MM.1S (cell line): ENCODE data around the gene C17orf58.
"Not testable (repeated sequence)": the region's sequence is repeated elsewhere in the genome, so short reads cannot be mapped to it uniquely, and the experiment has no call there.

Experiments used
- DNase-seq: peaks from one replicate; pipeline ENCODE4 v3.0.0-alpha.2; 2015
- H2AFZ ChIP-seq: fragments of 300-600 bp; sonication (generic); 2 replicates; pipeline ENCODE4 v1.6.0; 2016; ENCODE audit warnings: antibody characterized with exemption, low read length
- H3F3A ChIP-seq: fragments of 300-600 bp; sonication (generic); 2 replicates; pipeline ENCODE4 v1.6.1; 2016; ENCODE audit warnings: mild to moderate bottlenecking, antibody characterized with exemption, low read length, moderate library complexity, mixed read lengths; ENCODE audit not compliant: insufficient read depth
- H3K27ac ChIP-seq: fragments of 300-600 bp; sonication (generic); 2 replicates; pipeline ENCODE4 v1.5.1; 2016; ENCODE audit warnings: mild to moderate bottlenecking, low read length
- H3K27me3 ChIP-seq: fragments of 300-600 bp; sonication (generic); replicated peaks from 2 replicates; pipeline ENCODE4 v1.6.0; 2016; ENCODE audit warnings: low read length; ENCODE audit not compliant: insufficient read depth
- H3K36me3 ChIP-seq: fragments of 300-600 bp; sonication (generic); replicated peaks from 2 replicates; pipeline ENCODE4 v1.6.1; 2016; ENCODE audit warnings: mild to moderate bottlenecking, low read length, mixed read lengths; ENCODE audit not compliant: insufficient read depth
- H3K4me1 ChIP-seq: fragments of 300-600 bp; sonication (generic); 2 replicates; pipeline ENCODE4 v1.6.1; 2016; ENCODE audit warnings: low read length, mixed read lengths
- H3K4me2 ChIP-seq: fragments of 300-600 bp; sonication (generic); 2 replicates; pipeline ENCODE4 v1.6.0; 2016; ENCODE audit warnings: low read depth, low read length
- H3K4me3 ChIP-seq: fragments of 300-600 bp; sonication (generic); 2 replicates; pipeline ENCODE4 v1.5.1; 2016; ENCODE audit warnings: low read length, mixed read lengths
- H3K79me2 ChIP-seq: fragments of 300-600 bp; sonication (generic); 2 replicates; pipeline ENCODE4 v1.6.1; 2016; ENCODE audit warnings: mixed run types, low read length, mixed read lengths
- H3K9ac ChIP-seq: fragments of 300-600 bp; sonication (generic); 2 replicates; pipeline ENCODE4 v1.6.1; 2016; ENCODE audit warnings: low read length, mixed read lengths
- H3K9me2 ChIP-seq: fragments of 300-600 bp; sonication (generic); replicated peaks from 2 replicates; pipeline ENCODE4 v1.6.1; 2016; ENCODE audit warnings: mild to moderate bottlenecking, low read length, mixed read lengths; ENCODE audit not compliant: insufficient read depth
- H3K9me3 ChIP-seq: fragments of 300-600 bp; sonication (generic); replicated peaks from 2 replicates; pipeline ENCODE4 v1.6.1; 2016; ENCODE audit warnings: mild to moderate bottlenecking, low read length, mixed read lengths; ENCODE audit not compliant: insufficient read depth
- H4K20me1 ChIP-seq: fragments of 300-600 bp; sonication (generic); 2 replicates; pipeline ENCODE4 v1.6.1; 2016; ENCODE audit warnings: mild to moderate bottlenecking, low read length, moderate library complexity, mixed read lengths; ENCODE audit not compliant: insufficient read depth
- EZH2 ChIP-seq: fragments of 300-600 bp; sonication (generic); optimal IDR thresholded peaks from 2 replicates; pipeline ENCODE3; 2017; ENCODE audit warnings: low read depth, mild to moderate bottlenecking, antibody characterized with exemption, low read length, mixed read lengths
- EZH2phosphoT487 ChIP-seq: fragments of 300-600 bp; sonication (generic); IDR thresholded peaks from 2 replicates; pipeline ENCODE4 v1.6.1; 2018; ENCODE audit warnings: antibody characterized with exemption, low read length
- TF ChIP-seq, protein P1 (sequence below): fragments of 300-600 bp; sonication (generic); IDR thresholded peaks from 2 replicates; pipeline ENCODE4 v1.5.1; 2016; ENCODE audit warnings: antibody characterized with exemption, low read length, mixed read lengths

C17orf58 gene

DNA sequence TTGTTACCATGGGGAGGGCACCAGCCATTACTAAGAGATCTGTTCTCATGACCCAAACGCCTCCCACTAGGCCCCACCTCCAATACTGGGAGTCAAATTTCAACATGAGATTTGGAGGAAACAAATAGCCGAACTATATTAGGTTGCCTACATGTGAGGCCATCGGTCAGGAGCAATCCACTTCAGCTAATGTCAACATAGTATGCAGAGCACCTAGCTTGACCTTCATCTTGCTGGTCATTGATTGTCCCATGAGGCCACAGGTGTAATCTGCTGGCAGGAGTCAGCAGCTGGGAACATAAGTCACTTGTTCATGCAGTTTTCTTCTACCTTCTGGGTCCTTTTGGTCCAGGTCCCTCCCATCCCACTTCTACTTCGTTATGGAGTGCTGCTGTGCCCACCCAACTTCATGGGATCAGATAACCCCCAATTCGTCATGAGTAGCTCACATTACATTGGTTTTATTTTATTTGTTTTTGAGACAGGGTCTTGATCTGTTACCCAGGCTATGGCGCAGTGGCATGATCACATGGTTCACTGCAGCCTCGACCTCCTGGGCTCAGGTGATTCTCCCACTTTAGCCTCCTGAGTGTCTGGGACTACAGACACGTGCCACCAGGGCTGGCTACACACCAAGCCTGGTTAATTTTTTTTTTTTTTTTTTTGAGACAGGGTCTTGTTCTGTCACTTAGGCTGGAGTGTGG is 33.4 kb upstream of the C17orf58 start:
- Histone ChIP-seq H3K27me3 (no peaks in the 10 kb centered on the region), H3K9me3 (no peaks in the 10 kb centered on the region), H3F3A (no peaks in the 10 kb centered on the region), H3K36me3 (no peaks in the 10 kb centered on the region), H3K9ac (no peak overlapping the region), H3K9me2 (no peaks in the 10 kb centered on the region), H3K79me2 (no peaks in the 10 kb centered on the region), H3K4me2 (no peak overlapping the region), H4K20me1 (no peaks in the 10 kb centered on the region), H3K4me3 (no peak overlapping the region), H3K4me1 (peaks cover 3% of the 10 kb centered on the region; the same call in 1 of the 2 replicates), H3K27ac (no peak overlapping the region), H2AFZ (no peak overlapping the region)
- DNase-seq: no peak
- TF ChIP-seq EZH2: no peak
- TF ChIP-seq, protein P1, sequence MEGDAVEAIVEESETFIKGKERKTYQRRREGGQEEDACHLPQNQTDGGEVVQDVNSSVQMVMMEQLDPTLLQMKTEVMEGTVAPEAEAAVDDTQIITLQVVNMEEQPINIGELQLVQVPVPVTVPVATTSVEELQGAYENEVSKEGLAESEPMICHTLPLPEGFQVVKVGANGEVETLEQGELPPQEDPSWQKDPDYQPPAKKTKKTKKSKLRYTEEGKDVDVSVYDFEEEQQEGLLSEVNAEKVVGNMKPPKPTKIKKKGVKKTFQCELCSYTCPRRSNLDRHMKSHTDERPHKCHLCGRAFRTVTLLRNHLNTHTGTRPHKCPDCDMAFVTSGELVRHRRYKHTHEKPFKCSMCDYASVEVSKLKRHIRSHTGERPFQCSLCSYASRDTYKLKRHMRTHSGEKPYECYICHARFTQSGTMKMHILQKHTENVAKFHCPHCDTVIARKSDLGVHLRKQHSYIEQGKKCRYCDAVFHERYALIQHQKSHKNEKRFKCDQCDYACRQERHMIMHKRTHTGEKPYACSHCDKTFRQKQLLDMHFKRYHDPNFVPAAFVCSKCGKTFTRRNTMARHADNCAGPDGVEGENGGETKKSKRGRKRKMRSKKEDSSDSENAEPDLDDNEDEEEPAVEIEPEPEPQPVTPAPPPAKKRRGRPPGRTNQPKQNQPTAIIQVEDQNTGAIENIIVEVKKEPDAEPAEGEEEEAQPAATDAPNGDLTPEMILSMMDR: no peak
- TF ChIP-seq EZH2phosphoT487: no peak

DNA sequence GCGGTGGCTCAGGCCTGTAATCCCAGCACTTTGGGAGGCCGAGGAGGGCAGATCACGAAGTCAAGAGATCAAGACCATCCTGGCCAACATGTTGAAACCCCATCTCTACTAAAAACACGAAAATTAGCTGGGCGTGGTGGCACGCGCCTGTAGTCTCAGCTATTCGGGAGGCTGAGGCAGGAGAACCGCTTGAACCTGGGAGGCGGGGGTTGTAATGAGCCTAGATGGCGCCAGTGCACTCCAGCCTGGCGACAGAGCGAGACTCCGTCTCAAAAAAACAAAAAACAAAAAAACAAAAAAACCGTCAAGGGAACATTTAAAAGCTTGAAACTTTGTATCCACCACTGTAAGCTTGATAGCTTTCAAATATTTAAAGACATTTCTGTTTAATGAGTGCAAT is 26.3 kb upstream of the C17orf58 start:
- H3F3A ChIP-seq: peaks cover 14% of the 10 kb centered on the region
- not testable (repeated sequence) for DNase-seq, H3K27me3 ChIP-seq, H3K27ac ChIP-seq, H3K9ac ChIP-seq, H3K4me2 ChIP-seq, H3K9me3 ChIP-seq, H3K36me3 ChIP-seq, H3K4me3 ChIP-seq, H4K20me1 ChIP-seq, H2AFZ ChIP-seq, H3K79me2 ChIP-seq, H3K9me2 ChIP-seq, H3K4me1 ChIP-seq

DNA sequence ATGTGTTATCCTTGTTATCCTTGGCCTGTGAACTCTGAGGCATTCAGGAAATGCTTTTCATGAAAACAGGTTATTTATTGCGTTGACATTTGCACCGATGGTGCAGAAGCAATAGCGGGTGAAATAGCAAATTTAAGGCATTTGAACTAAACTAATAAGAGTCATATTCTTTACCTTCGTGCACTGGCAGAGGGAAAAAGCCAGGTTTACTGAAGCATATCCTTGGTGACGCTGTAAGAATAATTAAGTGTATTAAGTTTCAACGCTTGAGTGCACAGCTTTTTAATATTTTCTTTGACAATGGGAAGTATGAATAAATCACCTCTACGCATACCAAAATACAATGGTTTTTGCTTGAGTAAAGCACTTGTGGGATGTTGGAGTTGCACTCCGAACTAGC is 25.7 kb upstream of the C17orf58 start:
- H3K9ac ChIP-seq: no peak overlapping the region
- no peaks in the 10 kb centered on the region for H3K9me2 ChIP-seq
- H3K79me2 ChIP-seq: no peaks in the 10 kb centered on the region
- no peaks in the 10 kb centered on the region for H3K36me3 ChIP-seq
- peaks cover 5% of the 10 kb centered on the region for H3K4me1 ChIP-seq
- H2AFZ ChIP-seq: no peak overlapping the region
- TF ChIP-seq, protein P1: no peak
- no peak for TF ChIP-seq EZH2phosphoT487
- TF ChIP-seq EZH2: no peak
- H3K27ac ChIP-seq: no peak overlapping the region
- no peaks in the 10 kb centered on the region for H3K27me3 ChIP-seq
- no peaks in the 10 kb centered on the region for H3K9me3 ChIP-seq
- no peak overlapping the region for H3K4me3 ChIP-seq
- H3K4me2 ChIP-seq: no peak overlapping the region
- no peaks in the 10 kb centered on the region for H4K20me1 ChIP-seq
- no peak for DNase-seq
- peaks cover 14% of the 10 kb centered on the region for H3F3A ChIP-seq

DNA sequence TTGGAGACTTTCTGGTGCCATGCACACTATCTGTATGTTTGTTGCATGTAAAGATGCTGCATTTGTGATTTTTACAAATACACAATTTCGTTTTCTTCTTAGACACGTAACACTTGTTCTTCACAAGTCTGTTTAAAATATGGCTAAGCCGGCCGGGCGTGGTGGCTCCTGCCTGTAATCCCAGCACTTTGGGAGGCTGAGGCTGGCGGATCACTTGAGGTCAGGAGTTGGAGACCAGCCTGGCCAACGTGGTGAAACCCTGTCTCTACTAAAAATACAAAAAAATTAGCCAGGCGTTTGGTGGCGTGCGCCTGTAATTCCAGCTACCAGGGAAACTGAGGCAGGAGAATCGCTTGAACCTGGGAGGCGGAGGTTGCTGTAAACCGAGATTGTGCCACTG is 24.5 kb upstream of the C17orf58 start:
- H3K27me3 ChIP-seq, H4K20me1 ChIP-seq, H3K4me1 ChIP-seq, H3K9me3 ChIP-seq, DNase-seq, H3K9me2 ChIP-seq, H3K36me3 ChIP-seq, H3K79me2 ChIP-seq: not testable (repeated sequence)
- peak overlapping the region; percentile 72 for H3K4me3 ChIP-seq
- peak overlapping the region; percentile 82 for H3K9ac ChIP-seq
- H3K27ac ChIP-seq: peak overlapping the region; percentile 60; the same call in 1 of the 2 replicates
- peak overlapping the region; percentile 95 for H2AFZ ChIP-seq
- H3F3A ChIP-seq: peaks cover 14% of the 10 kb centered on the region
- H3K4me2 ChIP-seq: peak overlapping the region; percentile 95
